KOPT-K1 (cell line): ENCODE measurements around the gene RTN4RL1.
A peak's percentile ranks its signal among the peaks of the same experiment; 100 is the strongest.
"Not testable (repeated sequence)": the region's sequence is repeated elsewhere in the genome, so short reads cannot be mapped to it uniquely, and the experiment has no call there.

Source experiments
- H3K27ac ChIP-seq: fragments of 200-600 bp; sonication (generic); 2 replicates; pipeline ENCODE4 v1.5.1; 2016; ENCODE audit warnings: antibody characterized with exemption, mild to moderate bottlenecking, low read depth, low read length; ENCODE audit not compliant: poor library complexity, severe bottlenecking
- H3K36me3 ChIP-seq: fragments of 200-600 bp; sonication (generic); 2 replicates; pipeline ENCODE4 v1.5.1; 2017; ENCODE audit warnings: antibody characterized with exemption, mild to moderate bottlenecking, low read length, moderate library complexity; ENCODE audit not compliant: insufficient read depth
- H3K9me3 ChIP-seq: fragments of 200-600 bp; sonication (generic); 2 replicates; pipeline ENCODE4 v1.5.1; 2017; ENCODE audit warnings: antibody characterized with exemption, low read length, mild to moderate bottlenecking; ENCODE audit not compliant: insufficient read depth, poor library complexity, severe bottlenecking

The RTN4RL1 gene

DNA sequence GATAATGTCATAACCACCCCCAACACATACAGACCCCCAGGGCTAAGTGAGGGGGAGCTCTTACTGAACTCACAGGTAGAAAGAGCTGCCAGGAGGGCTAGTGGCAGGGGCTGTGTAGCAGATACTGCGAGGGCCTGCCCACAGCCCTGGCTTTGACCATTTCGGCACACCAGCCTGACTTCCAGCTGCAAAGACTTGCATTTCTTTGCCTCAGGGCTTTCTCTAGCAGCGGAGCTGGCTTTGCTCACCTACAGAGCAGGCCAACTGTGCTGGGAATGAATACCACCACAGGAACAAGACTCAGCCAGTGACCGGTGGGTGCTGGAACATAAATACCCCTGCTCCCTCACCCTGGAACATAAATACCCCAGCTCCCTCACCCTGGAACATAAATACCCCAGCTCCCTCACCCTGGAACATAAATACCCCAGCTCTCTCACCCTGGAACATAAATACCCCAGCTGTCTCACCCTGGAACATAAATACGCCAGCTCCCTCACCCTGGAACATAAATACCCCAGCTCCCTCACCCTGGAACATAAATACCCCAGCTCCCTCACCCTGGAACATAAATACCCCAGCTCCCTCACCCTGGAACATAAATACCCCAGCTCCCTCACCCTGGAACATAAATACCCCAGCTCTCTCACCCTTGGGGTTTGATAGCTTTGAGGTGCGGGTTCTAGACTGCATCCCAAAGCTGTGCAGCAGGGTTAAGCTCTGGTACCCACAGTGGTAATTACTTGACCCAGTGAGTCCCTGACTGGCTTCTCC is 11.7 kb downstream of the RTN4RL1 start:
- H3K36me3 ChIP-seq, H3K27ac ChIP-seq, H3K9me3 ChIP-seq: not testable (repeated sequence)

DNA sequence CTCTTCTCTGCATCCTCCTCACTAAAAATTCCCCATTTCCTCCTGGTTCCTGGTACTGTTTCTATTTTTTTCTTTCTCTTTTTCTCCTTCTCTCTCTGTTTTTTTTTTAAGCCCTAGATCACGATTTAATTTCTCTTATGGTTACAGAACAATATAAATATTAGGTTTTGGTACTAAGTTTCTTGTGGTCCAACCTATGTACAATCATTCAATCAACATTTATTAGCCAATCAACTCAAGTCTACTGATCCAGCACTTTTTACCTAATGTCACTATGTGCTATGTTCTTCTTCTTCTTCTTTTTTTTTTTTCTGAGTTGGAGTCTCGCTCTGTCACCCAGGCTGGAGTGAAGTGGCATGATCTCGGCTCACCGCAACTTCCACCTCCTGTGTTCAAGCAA is 12.6 kb downstream of the RTN4RL1 start:
- no peaks in the 10 kb centered on the region for H3K36me3 ChIP-seq
- H3K9me3 ChIP-seq, result no peaks in the 10 kb centered on the region
- peak overlapping the region; percentile 24 for H3K27ac ChIP-seq

DNA sequence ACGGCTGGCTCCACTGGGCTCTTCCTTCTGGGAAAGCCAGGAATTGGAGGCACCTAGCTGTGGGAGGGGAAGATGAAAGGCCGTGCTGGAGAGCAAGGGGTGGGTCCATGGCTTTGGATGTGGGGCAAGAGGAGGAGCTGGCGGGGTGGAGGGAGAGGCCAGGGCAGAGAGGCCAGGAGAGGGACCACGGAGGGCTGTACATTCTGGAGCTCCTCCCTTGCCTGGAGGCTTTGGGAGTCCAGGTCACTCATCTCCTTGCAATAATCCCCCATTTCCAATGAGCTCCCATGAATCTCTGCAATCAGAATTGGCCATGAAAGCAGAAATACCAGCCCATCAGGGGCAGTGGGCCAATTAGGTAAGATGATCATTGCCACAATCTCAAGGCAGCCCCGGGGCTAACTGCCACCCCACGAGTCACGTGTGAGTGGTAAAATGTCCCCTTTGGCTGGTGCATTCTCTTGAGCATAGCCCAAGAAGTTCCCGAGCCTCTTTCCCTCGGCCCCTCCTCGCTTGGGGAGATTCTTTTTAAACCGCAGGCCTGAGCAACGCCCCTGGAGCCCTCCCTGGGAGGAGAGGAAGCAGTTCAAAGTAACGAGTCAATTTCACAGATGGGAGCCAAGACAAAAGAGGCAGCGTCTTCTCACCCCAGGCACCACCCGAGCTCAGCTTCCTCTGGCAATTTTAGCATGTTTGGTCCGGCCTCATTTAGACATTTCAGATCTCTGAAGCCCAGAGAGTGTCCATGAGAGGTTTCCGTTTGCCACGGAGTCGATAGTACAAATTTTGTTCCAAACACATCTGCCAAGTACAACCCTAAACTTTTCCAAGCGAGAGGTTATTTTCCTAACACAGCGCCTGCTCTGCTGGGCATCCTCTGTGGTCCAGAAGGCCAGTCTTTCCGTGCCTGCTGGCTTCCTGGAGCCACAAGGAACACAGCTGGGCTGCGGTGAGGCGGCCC is 13.4 kb downstream of the RTN4RL1 start:
- no peaks in the 10 kb centered on the region for H3K9me3 ChIP-seq
- H3K36me3 ChIP-seq, result no peaks in the 10 kb centered on the region
- H3K27ac ChIP-seq, result peak overlapping the region; percentile 24

DNA sequence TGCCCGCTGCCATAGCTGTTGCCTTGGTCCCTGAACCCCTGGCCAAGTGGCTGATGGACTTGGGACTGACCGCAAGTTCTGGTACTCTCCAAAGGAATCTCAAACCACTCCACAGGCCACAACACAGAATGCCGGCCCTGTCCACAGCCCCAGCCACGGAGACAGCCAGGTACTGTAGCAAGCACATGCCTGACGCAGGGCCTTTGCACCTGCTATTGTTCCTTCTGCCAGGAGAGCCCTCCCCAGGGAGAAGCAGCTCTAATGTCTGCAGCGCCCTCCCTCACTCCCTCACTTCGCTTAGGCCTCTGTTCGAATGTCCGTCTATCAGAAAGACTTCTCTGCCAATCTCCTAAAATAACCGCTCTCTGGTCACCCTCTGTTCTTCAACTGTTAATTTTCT is 15.4 kb downstream of the RTN4RL1 start:
- H3K27ac ChIP-seq, result no peak overlapping the region

DNA sequence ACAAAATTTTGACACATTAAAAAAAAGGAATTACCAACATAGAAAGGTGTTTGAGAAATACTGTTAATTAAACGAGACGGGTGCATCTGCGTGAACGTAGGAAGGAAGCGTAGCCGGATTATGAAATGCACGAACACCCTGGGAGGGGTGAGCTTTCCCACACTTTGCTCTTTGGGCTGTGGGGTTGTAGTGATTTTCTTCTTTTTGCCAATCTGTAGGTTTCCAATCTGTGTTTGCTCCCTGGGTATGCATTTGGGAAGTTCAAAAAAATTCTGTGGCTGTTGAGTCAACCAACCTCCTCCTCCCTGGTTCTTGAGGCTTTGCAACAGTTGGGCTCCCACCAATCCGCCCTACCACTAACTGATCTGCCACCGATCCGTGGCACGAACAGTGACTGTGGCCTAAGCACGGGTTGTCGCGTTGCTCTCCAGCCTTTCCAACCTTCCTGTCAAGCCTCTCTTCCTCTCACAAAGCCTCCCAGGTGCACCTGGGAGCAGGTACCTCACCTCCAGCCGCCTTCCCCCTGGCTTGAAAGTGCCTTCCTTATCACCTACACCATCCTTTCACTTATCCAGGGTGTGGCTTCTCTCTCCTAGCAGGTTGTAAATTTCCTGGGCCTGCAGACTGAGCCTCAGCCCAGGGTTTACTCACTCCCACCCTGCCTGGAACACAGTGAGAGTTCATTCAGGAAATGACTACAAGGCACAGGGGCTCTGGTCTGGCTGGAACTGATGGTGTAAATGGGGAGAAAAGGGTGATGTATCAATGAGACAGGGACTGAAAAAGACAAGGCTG is 16.6 kb downstream of the RTN4RL1 start:
- H3K9me3 ChIP-seq, result no peaks in the 10 kb centered on the region
- no peak overlapping the region for H3K27ac ChIP-seq

More for the DNA sequence above, 15.4 kb downstream of the RTN4RL1 start:
- Histone ChIP-seq H3K9me3 (no peaks in the 10 kb centered on the region), H3K36me3 (no peaks in the 10 kb centered on the region)

DNA sequence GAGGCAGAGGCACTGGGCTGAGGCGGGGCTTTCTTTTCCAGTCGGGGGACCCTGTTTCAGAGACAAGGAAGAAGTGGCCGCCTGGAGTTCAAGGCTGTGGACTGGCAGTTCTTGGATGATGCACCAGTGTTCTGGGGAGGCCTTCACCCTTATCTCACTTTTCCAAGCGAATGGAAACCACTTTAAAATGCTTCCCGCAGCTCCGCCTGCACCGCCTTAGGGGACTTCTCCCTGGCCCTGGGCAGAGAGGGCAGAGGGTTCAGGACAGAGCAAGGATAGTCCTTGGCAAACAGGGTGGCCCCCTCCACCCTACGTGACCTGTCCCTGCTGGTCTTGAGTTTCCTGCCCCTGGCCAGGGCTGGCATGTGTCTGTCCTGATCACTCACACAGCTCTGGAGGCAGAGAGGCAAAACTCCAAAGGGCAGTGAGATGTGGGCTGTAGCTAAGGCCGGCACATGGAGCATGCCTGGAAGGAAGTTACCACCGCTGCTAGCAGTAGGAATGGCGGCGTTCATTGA is 20.6 kb downstream of the RTN4RL1 start:
- H3K36me3 ChIP-seq, result no peaks in the 10 kb centered on the region
- no peak overlapping the region for H3K27ac ChIP-seq
- no peaks in the 10 kb centered on the region for H3K9me3 ChIP-seq

More for the DNA sequence above, 16.6 kb downstream of the RTN4RL1 start:
- H3K36me3 ChIP-seq, result no peaks in the 10 kb centered on the region

DNA sequence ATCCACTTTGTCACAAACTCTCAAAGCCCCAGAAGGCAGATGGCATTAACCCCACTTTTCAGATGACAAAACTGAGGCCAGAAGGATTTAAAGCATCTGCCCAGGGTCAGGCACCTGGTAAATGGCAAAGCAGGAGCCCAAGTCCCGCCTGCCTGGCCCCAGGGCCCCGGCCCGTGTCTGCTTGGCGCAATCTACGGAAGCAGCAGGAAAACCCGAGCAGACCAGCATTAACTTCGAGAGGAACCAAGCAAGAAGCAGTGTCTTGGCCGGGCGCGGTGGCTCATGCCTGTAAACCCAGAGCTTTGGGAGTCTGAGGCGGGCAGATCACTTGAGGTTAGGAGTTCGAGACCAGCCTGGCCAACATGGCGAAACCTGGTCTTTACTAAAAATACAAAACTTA is 21.6 kb downstream of the RTN4RL1 start:
- H3K9me3 ChIP-seq, result no peaks in the 10 kb centered on the region
- H3K27ac ChIP-seq, result no peak overlapping the region
- H3K36me3 ChIP-seq, result no peaks in the 10 kb centered on the region

DNA sequence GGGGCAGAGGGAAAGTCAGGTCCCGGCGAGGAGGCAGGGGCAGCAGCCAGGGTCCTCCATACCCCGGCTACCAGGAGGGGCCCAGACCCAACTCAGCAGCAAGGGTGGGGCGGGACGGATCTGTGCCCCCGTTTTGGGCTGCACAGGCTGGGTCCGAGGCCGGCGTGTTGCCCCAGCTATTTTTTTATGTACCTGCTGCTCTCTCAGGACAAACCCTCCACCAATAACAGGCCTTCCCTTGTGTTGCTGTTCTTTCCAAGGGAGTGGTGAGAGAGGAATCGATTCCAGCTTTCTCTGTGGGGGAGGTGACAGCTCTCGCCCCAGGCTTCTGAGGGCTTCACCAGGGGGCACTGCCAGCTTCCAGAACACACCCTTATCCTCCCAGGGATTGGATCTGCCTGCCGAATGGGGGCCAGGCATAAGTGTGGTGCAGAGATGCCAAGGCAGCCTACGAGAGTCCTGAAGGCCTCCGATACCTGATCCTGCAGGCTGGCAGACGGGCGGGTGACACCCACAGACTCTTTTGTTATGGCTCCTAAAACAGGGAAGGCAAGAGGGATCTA is 22.3 kb downstream of the RTN4RL1 start:
- Histone ChIP-seq H3K27ac (no peak overlapping the region), H3K9me3 (no peaks in the 10 kb centered on the region)

DNA sequence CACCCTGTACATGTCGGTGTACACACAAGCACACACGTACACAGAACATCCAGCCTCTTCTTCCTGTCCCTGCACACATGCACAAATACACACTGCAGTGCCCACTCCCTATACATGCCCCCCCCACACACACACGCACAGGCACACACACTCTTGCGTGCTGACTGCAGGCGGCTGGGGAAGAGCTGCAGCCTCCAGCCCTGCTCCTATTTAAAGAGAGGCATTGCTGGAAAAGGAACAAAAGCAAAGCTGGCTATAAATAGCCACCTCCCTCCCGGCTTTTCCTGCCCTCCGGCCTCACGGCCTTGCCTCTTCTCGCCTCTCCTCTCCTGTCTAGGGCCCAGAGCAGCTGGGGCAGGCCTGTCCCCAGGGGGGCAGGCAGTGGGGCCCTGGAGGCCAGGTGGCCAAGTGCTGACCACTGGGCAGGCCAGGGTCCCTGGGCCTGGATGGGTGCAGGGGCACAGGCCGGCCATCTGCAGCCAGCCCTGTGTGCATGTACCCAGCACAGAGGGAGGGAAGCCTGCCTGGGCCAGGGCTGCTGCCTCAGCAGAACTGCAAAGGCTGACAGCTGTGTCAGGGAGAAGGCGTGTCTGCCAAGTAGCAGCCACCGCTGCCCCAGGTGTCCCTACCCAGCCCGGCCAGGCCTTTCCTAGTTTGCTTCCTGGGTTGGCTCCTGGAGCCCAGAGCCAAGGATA is 25.4 kb downstream of the RTN4RL1 start:
- no peak overlapping the region for H3K27ac ChIP-seq
- H3K9me3 ChIP-seq, result no peaks in the 10 kb centered on the region
- H3K36me3 ChIP-seq, result no peaks in the 10 kb centered on the region

More for the DNA sequence above, 22.3 kb downstream of the RTN4RL1 start:
- no peaks in the 10 kb centered on the region for H3K36me3 ChIP-seq

DNA sequence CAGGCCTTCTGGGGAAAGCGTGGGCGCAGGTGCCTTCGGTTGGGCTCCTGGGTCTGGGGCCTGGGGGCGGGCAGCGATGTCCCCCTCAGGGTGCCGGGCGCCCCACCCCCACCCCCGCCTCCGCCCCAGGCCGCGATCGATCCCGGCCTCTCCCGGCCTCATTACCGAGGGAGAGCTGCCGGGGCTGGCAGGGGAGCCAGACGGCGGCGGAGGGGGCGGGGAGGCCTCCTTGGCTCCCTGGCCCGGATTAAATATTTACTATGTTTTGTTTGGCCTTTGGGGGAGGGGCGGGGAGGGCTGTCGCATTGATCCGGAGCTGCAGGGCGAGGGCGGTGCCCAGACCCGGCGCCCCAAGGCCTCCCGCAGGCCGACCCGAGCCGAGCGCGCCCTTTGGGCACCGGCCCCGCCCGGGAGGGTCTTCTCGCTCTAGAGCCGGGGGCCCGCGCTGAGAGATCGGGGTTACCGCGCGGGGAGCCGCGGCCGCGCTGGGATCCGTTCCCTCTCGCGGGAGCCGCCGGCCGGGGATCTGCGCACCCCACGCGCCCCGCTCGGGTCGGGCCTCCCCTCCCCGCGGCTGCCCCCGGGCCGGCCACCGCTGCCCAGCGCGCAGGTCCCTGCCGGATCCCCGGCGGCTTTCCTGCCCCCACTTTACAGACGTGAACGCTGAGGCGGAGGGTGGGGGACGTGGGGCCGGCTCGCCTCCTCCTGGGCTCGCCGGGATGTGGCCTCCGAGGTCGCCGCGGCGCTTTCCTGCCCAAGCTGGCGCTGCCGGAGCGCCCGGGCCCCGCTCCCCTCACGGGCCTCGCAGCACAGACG is 27.0 kb downstream of the RTN4RL1 start:
- Histone ChIP-seq H3K36me3 (no peaks in the 10 kb centered on the region), H3K27ac (no peak overlapping the region), H3K9me3 (no peaks in the 10 kb centered on the region)

DNA sequence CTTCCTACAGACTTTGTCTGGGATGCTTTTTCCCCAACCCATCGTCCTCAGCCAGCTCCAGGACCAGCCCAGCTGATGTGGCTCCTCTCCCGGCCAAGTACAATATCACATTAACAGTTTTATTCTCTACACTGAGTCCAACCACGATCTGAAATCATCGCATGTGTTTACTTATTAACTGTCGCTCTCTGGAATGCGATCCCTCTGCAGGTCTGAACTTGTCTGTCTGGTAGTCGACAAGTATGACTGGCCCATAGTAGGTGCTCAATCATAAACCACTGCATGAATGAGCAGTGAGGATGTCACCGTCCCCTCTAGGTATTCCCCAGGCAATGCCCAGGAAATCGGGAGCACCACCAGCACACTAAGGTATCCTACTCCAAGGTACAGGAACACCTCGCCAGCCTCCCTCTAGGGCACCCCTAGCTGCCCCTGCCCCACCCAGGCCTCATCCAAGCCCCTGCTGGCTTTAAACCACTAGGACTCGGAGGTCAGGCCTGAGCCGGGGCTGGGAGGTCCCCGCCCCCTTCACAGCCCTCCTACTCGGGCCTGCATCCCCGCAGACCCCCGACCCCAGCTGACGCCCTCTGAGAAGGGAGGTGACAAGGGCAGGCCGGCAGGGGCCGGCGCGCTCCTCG is 27.7 kb downstream of the RTN4RL1 start:
- H3K27ac ChIP-seq, result no peak overlapping the region
- no peaks in the 10 kb centered on the region for H3K9me3 ChIP-seq
- H3K36me3 ChIP-seq, result no peaks in the 10 kb centered on the region

DNA sequence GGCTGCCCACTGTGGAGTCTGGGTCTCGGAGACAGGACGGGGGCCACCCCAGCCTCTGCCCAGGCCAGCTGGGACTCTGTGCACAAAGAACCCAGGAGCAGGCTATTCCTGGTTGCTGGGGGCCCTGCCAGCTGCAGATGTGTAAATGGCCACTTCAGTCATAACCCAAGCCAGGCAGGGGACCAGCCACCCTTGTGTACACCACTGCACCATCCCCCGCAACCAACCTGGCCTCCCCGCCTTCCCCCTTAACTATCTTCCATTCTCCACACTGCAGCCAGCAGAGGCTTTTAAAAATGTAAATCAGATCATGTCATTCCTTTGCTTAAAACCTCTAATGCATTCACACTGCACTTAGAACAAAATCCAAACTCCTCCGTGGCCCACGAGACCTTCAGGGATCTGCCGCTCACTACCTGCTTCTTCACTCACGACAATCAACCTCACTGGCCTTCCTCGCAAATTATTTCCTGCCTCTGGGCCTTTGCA is 28.3 kb downstream of the RTN4RL1 start:
- Histone ChIP-seq H3K36me3 (no peaks in the 10 kb centered on the region), H3K27ac (no peak overlapping the region), H3K9me3 (no peaks in the 10 kb centered on the region)
